Liver (tissue), 3 donors: ENCODE measurements around the gene SERPINE1.

Experiments
- ATF3 ChIP-seq: IDR thresholded peaks from 2 replicates; pipeline ENCODE4 v1.6.1; 2016; ENCODE audit warnings: antibody characterized with exemption
- EGR1 ChIP-seq, 2 donors: IDR thresholded peaks; 2 replicates each; pipeline ENCODE4 v1.6.1; 2016 to 2018; ENCODE audit warnings: antibody characterized with exemption in 2 of 2, low read depth in 2 of 2
- GABPA ChIP-seq, 2 donors: IDR thresholded peaks in 1 of 2; conservative IDR thresholded peaks in 1 of 2; 2 replicates each; pipeline ENCODE4 v1.6.1; 2016; ENCODE audit warnings: antibody characterized with exemption in 2 of 2, mild to moderate bottlenecking in 1 of 2, moderate library complexity in 1 of 2
- HNF4A ChIP-seq, 2 donors: conservative IDR thresholded peaks; 2 replicates each; pipeline ENCODE4 v1.6.1; 2016; ENCODE audit warnings: antibody characterized with exemption in 2 of 2, mild to moderate bottlenecking in 2 of 2
- HNF4G ChIP-seq: IDR thresholded peaks from 2 replicates; pipeline ENCODE4 v1.6.1; 2016; ENCODE audit warnings: antibody characterized with exemption
- MAX ChIP-seq: IDR thresholded peaks from 2 replicates; pipeline ENCODE4 v1.6.1; 2016; ENCODE audit warnings: antibody characterized with exemption
- NR2F2 ChIP-seq: IDR thresholded peaks from 2 replicates; pipeline ENCODE4 v1.6.1; 2016; ENCODE audit warnings: antibody characterized with exemption
- RAD21 ChIP-seq, 2 donors: IDR thresholded peaks; 2 replicates each; pipeline ENCODE4 v1.6.1; 2016; ENCODE audit warnings: antibody characterized with exemption in 2 of 2, mild to moderate bottlenecking in 2 of 2
- SP1 ChIP-seq: IDR thresholded peaks from 2 replicates; pipeline ENCODE4 v1.6.1; 2018; ENCODE audit warnings: antibody characterized with exemption, mild to moderate bottlenecking
- TAF1 ChIP-seq: conservative IDR thresholded peaks from 2 replicates; pipeline ENCODE4 v1.6.1; 2016; ENCODE audit warnings: antibody characterized with exemption, mild to moderate bottlenecking
- ZBTB33 ChIP-seq: IDR thresholded peaks from 2 replicates; pipeline ENCODE4 v1.6.1; 2016; ENCODE audit warnings: antibody characterized with exemption
- TF ChIP-seq, protein P1 (sequence below): IDR thresholded peaks from 2 replicates; pipeline ENCODE4 v1.6.1; 2016; ENCODE audit warnings: antibody characterized with exemption, mild to moderate bottlenecking
- TF ChIP-seq, protein P2 (sequence below): fragments of 150-350 bp; IDR thresholded peaks from 2 replicates; pipeline ENCODE4 v1.5.1; 2017; ENCODE audit warnings: improper control_type of control experiment, low read depth, low read length; ENCODE audit not compliant: missing input control
- donor health status: healthy.
- donor health status: healthy.

- TF ChIP-seq, protein P1, sequence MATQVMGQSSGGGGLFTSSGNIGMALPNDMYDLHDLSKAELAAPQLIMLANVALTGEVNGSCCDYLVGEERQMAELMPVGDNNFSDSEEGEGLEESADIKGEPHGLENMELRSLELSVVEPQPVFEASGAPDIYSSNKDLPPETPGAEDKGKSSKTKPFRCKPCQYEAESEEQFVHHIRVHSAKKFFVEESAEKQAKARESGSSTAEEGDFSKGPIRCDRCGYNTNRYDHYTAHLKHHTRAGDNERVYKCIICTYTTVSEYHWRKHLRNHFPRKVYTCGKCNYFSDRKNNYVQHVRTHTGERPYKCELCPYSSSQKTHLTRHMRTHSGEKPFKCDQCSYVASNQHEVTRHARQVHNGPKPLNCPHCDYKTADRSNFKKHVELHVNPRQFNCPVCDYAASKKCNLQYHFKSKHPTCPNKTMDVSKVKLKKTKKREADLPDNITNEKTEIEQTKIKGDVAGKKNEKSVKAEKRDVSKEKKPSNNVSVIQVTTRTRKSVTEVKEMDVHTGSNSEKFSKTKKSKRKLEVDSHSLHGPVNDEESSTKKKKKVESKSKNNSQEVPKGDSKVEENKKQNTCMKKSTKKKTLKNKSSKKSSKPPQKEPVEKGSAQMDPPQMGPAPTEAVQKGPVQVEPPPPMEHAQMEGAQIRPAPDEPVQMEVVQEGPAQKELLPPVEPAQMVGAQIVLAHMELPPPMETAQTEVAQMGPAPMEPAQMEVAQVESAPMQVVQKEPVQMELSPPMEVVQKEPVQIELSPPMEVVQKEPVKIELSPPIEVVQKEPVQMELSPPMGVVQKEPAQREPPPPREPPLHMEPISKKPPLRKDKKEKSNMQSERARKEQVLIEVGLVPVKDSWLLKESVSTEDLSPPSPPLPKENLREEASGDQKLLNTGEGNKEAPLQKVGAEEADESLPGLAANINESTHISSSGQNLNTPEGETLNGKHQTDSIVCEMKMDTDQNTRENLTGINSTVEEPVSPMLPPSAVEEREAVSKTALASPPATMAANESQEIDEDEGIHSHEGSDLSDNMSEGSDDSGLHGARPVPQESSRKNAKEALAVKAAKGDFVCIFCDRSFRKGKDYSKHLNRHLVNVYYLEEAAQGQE, result no peak
- TF ChIP-seq, protein P2, sequence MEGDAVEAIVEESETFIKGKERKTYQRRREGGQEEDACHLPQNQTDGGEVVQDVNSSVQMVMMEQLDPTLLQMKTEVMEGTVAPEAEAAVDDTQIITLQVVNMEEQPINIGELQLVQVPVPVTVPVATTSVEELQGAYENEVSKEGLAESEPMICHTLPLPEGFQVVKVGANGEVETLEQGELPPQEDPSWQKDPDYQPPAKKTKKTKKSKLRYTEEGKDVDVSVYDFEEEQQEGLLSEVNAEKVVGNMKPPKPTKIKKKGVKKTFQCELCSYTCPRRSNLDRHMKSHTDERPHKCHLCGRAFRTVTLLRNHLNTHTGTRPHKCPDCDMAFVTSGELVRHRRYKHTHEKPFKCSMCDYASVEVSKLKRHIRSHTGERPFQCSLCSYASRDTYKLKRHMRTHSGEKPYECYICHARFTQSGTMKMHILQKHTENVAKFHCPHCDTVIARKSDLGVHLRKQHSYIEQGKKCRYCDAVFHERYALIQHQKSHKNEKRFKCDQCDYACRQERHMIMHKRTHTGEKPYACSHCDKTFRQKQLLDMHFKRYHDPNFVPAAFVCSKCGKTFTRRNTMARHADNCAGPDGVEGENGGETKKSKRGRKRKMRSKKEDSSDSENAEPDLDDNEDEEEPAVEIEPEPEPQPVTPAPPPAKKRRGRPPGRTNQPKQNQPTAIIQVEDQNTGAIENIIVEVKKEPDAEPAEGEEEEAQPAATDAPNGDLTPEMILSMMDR, result no peak
- TF ChIP-seq EGR1 (IDR thresholded peaks at IDR 0.05; ENCODE audit: low read depth in 2 of 2) (no peak), ATF3 (no peak), RAD21 (IDR thresholded peaks at IDR 0.05) (no peak), TAF1 (no peak), ZBTB33 (no peak), MAX (no peak), HNF4G (no peak), GABPA (IDR thresholded peaks at IDR 0.05 in 1 of 2, conservative IDR thresholded peaks at IDR 0.05 in 1 of 2) (no peak), SP1 (no peak), NR2F2 (no peak), HNF4A (conservative IDR thresholded peaks at IDR 0.05) (no peak)
Observed at GRCh38 chr7:101140339-101140699, 13.4 kb downstream of the SERPINE1 start.
